Neural progenitor cell (in vitro differentiated cells): ENCODE results near the gene TMEM30A. TPM values are rescaled to one million over a fixed set of nuclear protein-coding genes. Genes with fewer than 3 reads are reported as not detected.
A peak's percentile ranks its signal among the peaks of the same experiment; 100 is the strongest.

ENCODE experiments used
- DNase-seq: peaks from one replicate; pipeline ENCODE4 v3.0.0-alpha.2; 2016; ENCODE audit warnings: low spot score
- H2AFZ ChIP-seq: fragments of 200-600 bp; sonication (generic); replicated peaks from 2 replicates; pipeline ENCODE4 v1.6.1; 2016; ENCODE audit warnings: antibody characterized with exemption
- H3F3A ChIP-seq: fragments of 200-600 bp; sonication (generic); 2 replicates; pipeline ENCODE4 v1.6.1; 2016; ENCODE audit warnings: antibody characterized with exemption, low read depth
- H3K27ac ChIP-seq: fragments of 200-600 bp; sonication (generic); 2 replicates; pipeline ENCODE4 v1.5.1; 2016; ENCODE audit warnings: mild to moderate bottlenecking
- H3K27me3 ChIP-seq: fragments of 200-600 bp; sonication (generic); 2 replicates; pipeline ENCODE4 v1.6.1; 2016; ENCODE audit warnings: mild to moderate bottlenecking, moderate library complexity
- H3K36me3 ChIP-seq: fragments of 200-600 bp; sonication (generic); 2 replicates; pipeline ENCODE4 v1.5.1; 2016
- H3K4me1 ChIP-seq: fragments of 200-600 bp; sonication (generic); 2 replicates; pipeline ENCODE4 v1.6.1; 2016; ENCODE audit warnings: mixed run types
- H3K4me2 ChIP-seq: fragments of 200-600 bp; sonication (generic); 2 replicates; pipeline ENCODE4 v1.6.1; 2016
- H3K4me3 ChIP-seq: fragments of 200-600 bp; sonication (generic); 2 replicates; pipeline ENCODE4 v1.5.1; 2016
- H3K79me2 ChIP-seq: fragments of 200-600 bp; sonication (generic); 2 replicates; pipeline ENCODE4 v1.6.1; 2016; ENCODE audit warnings: low read depth
- H3K9ac ChIP-seq: fragments of 200-600 bp; sonication (generic); 2 replicates; pipeline ENCODE4 v1.6.1; 2016
- H3K9me3 ChIP-seq: fragments of 200-600 bp; sonication (generic); 2 replicates; pipeline ENCODE4 v1.5.1; 2016; ENCODE audit warnings: low read depth
- H4K20me1 ChIP-seq: fragments of 200-600 bp; sonication (generic); 2 replicates; pipeline ENCODE4 v1.6.1; 2016; ENCODE audit warnings: low read depth
- H3K27ac Mint-ChIP-seq: 3 replicates; pipeline ENCODE4 v1.8.0; 2021; ENCODE audit warnings: mixed read lengths
- H3K27me3 Mint-ChIP-seq: 2 replicates; pipeline ENCODE4 v1.8.0; 2022; ENCODE audit warnings: low read depth, mild to moderate bottlenecking, inconsistent platforms, moderate library complexity, mixed read lengths; ENCODE audit not compliant: insufficient read depth
- H3K36me3 Mint-ChIP-seq: 3 replicates; pipeline ENCODE4 v1.8.0; 2021; ENCODE audit warnings: mixed read lengths
- H3K4me1 Mint-ChIP-seq: 3 replicates; pipeline ENCODE4 v1.8.0; 2021; ENCODE audit warnings: mixed read lengths
- H3K4me3 Mint-ChIP-seq: 3 replicates; pipeline ENCODE4 v1.8.0; 2021; ENCODE audit warnings: mild to moderate bottlenecking, moderate library complexity, mixed read lengths
- H3K9me3 Mint-ChIP-seq: 3 replicates; pipeline ENCODE4 v1.8.0; 2020; ENCODE audit warnings: mixed read lengths
- CTCF ChIP-seq: fragments of 200-600 bp; sonication (generic); IDR thresholded peaks from 2 replicates; pipeline ENCODE4 v1.5.1; 2017; ENCODE audit warnings: antibody characterized with exemption, mild to moderate bottlenecking
- EZH2 ChIP-seq: fragments of 200-600 bp; sonication (generic); IDR thresholded peaks from 2 replicates; pipeline ENCODE4 v1.6.1; 2017; ENCODE audit warnings: antibody characterized with exemption, mild to moderate bottlenecking, moderate library complexity
- EZH2phosphoT487 ChIP-seq: fragments of 200-600 bp; sonication (generic); IDR thresholded peaks from 2 replicates; pipeline ENCODE4 v1.6.1; 2017; ENCODE audit warnings: antibody characterized with exemption
- total RNA-seq: library from RNA; depleted of rRNA; stranded (reverse); fragments of >200 nt; gene quantifications from 2 replicates; pipeline ENCODE4 v1.2.3, GENCODE V29; 2015; ENCODE audit warnings: low replicate concordance

Gene TMEM30A
- total RNA-seq, 1 donor from 2014 or later: 86.0 TPM

- Mint-ChIP-seq H3K27me3 (peaks cover 53% of the 10 kb centered on the region), H3K27ac (no peak overlapping the region), H3K36me3 (no peaks in the 10 kb centered on the region), H3K4me3 (peak overlapping the region; percentile 57), H3K9me3 (peaks cover 3% of the 10 kb centered on the region), H3K4me1 (peaks cover 37% of the 10 kb centered on the region)
- Histone ChIP-seq H3K4me3 (peak overlapping the region; percentile 58), H3K79me2 (no peaks in the 10 kb centered on the region), H3K27me3 (peaks cover 75% of the 10 kb centered on the region), H3K9ac (no peak overlapping the region), H2AFZ (peak overlapping the region; percentile 64), H3K27ac (no peak overlapping the region), H3K36me3 (no peaks in the 10 kb centered on the region), H3K4me2 (peak overlapping the region; percentile 94), H4K20me1 (peaks cover 13% of the 10 kb centered on the region), H3F3A (peaks cover 35% of the 10 kb centered on the region), H3K9me3 (no peaks in the 10 kb centered on the region), H3K4me1 (peaks cover 22% of the 10 kb centered on the region)
- peak; percentile 90 for DNase-seq
- TF ChIP-seq CTCF (peak; percentile 100), EZH2 (no peak)
These were observed 76.1 kb downstream of the TMEM30A start for GRCh38 chr6:75208298-75209183.

DNA sequence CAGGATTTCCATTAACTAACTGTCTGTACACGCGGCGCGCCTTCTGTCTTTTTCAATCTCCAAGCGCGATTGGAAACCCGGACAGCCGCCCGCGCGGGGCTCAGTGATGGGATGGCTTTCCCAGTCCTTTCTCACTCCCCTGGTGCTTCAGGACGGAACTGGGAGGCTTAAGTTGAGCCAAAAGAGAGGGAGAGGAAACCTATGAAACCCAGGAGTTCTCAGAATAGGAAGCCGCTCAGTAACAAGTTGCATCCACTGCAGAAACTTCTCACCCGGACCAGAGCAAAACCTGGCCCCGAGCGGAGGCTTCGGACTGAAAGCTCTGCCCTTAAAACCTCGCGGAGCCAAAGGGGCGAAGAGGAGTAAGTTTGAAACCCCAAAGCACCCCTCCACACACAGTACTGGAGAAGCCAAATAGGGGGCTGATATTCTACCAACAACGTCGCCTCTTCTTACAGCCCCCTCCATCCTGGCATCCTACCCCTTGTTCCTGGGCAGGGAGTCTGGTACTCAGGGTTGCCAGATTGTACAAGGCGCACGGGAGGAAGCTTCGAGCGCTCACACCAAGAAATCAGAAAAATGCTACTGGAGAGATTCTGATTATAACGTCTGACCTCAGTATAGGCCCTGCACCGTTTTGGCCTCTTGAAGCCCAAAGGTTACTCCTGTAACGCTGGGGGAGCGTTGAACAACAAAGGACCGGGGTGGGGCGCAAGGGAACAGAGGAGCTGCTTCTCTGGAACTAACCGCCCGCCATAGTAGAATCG lies 77.8 kb downstream of the TMEM30A start:
- DNase-seq: peak; percentile 48
- peaks cover 22% of the 10 kb centered on the region for H3K4me1 ChIP-seq
- peak overlapping the region; percentile 82 for H3K4me3 Mint-ChIP-seq
- peak overlapping the region; percentile 58 for H3K4me3 ChIP-seq
- TF ChIP-seq CTCF (no peak), EZH2 (peak; percentile 61)
- H3K9me3 ChIP-seq: no peaks in the 10 kb centered on the region
- peaks cover 3% of the 10 kb centered on the region for H3K9me3 Mint-ChIP-seq
- no peaks in the 10 kb centered on the region for H3K36me3 ChIP-seq
- H3K4me1 Mint-ChIP-seq: peaks cover 43% of the 10 kb centered on the region
- peaks cover 93% of the 10 kb centered on the region for H3K27me3 ChIP-seq
- no peak overlapping the region for H3K27ac Mint-ChIP-seq
- peaks cover 34% of the 10 kb centered on the region for H3F3A ChIP-seq
- H4K20me1 ChIP-seq: peaks cover 22% of the 10 kb centered on the region
- H2AFZ ChIP-seq: peak overlapping the region; percentile 90
- no peak overlapping the region for H3K9ac ChIP-seq
- H3K4me2 ChIP-seq: peak overlapping the region; percentile 94
- H3K27me3 Mint-ChIP-seq: peaks cover 69% of the 10 kb centered on the region
- no peaks in the 10 kb centered on the region for H3K79me2 ChIP-seq
- no peaks in the 10 kb centered on the region for H3K36me3 Mint-ChIP-seq
- no peak overlapping the region for H3K27ac ChIP-seq

DNA sequence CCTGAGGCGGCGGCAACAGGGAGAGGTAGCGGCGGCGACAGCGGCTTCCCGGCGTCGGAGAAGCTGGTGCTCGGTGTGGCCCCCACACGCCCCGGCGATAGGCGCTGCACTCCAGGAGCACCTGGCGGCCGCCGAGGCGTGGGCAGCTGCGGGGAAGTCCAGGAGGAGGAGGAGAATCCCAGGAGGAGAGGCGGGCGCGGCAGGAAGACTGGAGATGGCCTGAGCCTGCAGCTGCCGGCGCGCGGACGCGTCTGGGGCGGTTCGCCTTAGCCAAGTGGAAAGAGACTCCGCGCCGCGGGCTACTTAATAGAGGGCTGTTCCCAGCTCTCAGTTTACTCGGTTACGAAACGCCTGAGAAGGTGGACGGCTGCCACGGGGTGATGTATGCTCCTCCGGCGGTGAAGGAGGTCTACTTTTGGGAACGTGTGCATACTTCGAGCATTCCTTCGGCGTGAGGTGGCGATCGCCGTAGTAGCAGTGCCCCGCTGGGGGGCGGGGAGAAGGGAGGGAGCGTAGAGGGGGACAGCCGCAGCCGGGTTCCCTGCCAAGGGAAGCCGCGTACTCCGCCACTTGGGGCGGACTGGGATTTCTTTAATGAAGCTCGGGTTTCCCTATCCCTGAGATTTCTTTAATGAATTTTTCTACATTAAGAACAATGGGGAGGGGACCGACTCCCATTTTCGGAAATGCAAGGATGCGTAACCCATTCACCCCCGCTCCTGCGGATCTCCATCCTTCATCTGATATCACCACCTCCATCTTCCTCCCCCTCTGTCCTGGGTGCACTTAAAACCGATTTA lies 78.6 kb downstream of the TMEM30A start, which contains the start of gene COL12A1:
Gene COL12A1, minus strand, starts transcription at position 278 of the 800 bp plus-strand sequence. CDS start 3,261 bp downstream, outside the sequence.
- Mint-ChIP-seq H3K4me3 (peak within 1 kb of the TSS; percentile 82), H3K27ac (no peak within 1 kb of the TSS)
- H3K9ac ChIP-seq: no peak within 1 kb of the TSS

More for the DNA sequence above, 78.6 kb downstream of the TMEM30A start, which contains the start of gene COL12A1:
- TF ChIP-seq EZH2 (peak; percentile 90), CTCF (peak; percentile 10), EZH2phosphoT487 (peak; percentile 80)
- Histone ChIP-seq H3K36me3 (no peaks in the 10 kb centered on the region), H3K4me3 (peak within 1 kb of the TSS; percentile 58), H3K9me3 (no peaks in the 10 kb centered on the region), H2AFZ (peak within 1 kb of the TSS; percentile 90), H3K27me3 (peaks cover 100% of the 10 kb centered on the region), H3K4me1 (peaks cover 22% of the 10 kb centered on the region), H3K79me2 (no peaks in the 10 kb centered on the region), H3K4me2 (peak within 1 kb of the TSS; percentile 94), H4K20me1 (peaks cover 22% of the 10 kb centered on the region), H3K27ac (no peak within 1 kb of the TSS), H3F3A (peaks cover 39% of the 10 kb centered on the region)
- peak; percentile 87 for DNase-seq
- Mint-ChIP-seq H3K4me1 (peaks cover 43% of the 10 kb centered on the region), H3K27me3 (peaks cover 75% of the 10 kb centered on the region), H3K9me3 (peaks cover 3% of the 10 kb centered on the region), H3K36me3 (no peaks in the 10 kb centered on the region)
